ENCODE results near the gene EXOC2.

DNA sequence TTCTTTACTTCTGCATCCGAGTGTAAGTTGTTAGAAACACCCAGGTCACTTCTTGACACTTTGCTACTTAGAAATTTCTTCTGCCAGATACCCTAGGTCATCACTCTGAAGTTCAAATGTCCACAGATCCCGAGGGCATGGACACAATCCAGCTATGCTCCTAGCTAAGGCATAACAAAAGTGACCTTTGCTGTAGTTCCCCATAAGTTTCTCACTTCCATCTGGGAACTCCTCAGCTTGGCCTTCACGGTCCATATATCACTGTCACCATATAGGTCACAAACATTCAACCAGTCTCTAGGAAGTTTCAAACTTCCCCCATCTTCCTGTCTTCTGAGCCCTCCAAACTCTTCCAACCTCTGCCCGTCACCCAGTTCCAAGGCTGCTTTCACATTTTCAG lies 236.1 kb downstream of the EXOC2 start:
- TF ChIP-seq EZH2 (IDR thresholded peaks at IDR 0.05; ENCODE audit: borderline replicate concordance, low read depth, low read length, severe bottlenecking), result no peak
- TF ChIP-seq, protein P1, sequence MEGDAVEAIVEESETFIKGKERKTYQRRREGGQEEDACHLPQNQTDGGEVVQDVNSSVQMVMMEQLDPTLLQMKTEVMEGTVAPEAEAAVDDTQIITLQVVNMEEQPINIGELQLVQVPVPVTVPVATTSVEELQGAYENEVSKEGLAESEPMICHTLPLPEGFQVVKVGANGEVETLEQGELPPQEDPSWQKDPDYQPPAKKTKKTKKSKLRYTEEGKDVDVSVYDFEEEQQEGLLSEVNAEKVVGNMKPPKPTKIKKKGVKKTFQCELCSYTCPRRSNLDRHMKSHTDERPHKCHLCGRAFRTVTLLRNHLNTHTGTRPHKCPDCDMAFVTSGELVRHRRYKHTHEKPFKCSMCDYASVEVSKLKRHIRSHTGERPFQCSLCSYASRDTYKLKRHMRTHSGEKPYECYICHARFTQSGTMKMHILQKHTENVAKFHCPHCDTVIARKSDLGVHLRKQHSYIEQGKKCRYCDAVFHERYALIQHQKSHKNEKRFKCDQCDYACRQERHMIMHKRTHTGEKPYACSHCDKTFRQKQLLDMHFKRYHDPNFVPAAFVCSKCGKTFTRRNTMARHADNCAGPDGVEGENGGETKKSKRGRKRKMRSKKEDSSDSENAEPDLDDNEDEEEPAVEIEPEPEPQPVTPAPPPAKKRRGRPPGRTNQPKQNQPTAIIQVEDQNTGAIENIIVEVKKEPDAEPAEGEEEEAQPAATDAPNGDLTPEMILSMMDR (IDR thresholded peaks at IDR 0.05; ENCODE audit: borderline replicate concordance, extremely low read depth, low read length, poor library complexity, severe bottlenecking), result no peak
